ENCODE data around the gene LRCH3.

DNA sequence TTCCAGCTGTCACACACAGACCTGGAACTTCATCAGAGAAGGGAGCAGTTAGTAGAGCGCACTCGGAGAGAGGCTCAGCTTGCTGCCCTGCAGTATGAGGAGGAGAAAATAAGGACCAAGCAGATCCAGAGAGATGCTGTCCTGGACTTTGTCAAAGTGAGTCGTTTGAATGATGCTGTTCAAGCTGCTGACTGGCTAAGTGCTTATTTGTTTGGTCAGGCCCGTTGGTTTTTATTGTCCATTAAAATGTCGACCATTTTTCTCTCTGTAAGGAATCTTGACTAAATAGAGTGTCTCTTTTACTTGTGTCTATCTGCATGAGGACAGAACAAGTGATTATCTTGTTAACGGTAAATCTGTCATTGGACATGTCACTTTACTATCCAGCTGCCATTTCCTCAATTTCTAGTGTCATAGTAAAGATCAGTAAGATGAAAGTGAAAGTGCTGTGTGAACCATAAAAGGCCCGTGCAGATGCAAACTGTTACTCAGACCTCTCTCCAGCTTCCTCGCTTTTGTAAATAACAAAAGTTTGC, 56.9 kb downstream of the LRCH3 start:
- TF ChIP-seq, protein P1, sequence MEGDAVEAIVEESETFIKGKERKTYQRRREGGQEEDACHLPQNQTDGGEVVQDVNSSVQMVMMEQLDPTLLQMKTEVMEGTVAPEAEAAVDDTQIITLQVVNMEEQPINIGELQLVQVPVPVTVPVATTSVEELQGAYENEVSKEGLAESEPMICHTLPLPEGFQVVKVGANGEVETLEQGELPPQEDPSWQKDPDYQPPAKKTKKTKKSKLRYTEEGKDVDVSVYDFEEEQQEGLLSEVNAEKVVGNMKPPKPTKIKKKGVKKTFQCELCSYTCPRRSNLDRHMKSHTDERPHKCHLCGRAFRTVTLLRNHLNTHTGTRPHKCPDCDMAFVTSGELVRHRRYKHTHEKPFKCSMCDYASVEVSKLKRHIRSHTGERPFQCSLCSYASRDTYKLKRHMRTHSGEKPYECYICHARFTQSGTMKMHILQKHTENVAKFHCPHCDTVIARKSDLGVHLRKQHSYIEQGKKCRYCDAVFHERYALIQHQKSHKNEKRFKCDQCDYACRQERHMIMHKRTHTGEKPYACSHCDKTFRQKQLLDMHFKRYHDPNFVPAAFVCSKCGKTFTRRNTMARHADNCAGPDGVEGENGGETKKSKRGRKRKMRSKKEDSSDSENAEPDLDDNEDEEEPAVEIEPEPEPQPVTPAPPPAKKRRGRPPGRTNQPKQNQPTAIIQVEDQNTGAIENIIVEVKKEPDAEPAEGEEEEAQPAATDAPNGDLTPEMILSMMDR (IDR thresholded peaks at IDR 0.05) = no peak
- TF ChIP-seq ELF4 (CRISPR knock-in tag; IDR thresholded peaks at IDR 0.05; ENCODE audit: low read depth) (no peak), GABPB1 (CRISPR knock-in tag; IDR thresholded peaks at IDR 0.05) (no peak), ZNF263 (CRISPR knock-in tag; IDR thresholded peaks at IDR 0.05; ENCODE audit: low read depth) (no peak), TEAD4 (CRISPR knock-in tag; IDR thresholded peaks at IDR 0.05) (no peak)

All from WTC11 (cell line).